C4-2B (cell line): Measurements from ENCODE around the gene PIGU.
"Not testable (repeated sequence)": the region's sequence is repeated elsewhere in the genome, so short reads cannot be mapped to it uniquely, and the experiment has no call there.

ENCODE experiments used
- CTCF ChIP-seq: fragments of 450-650 bp; conservative IDR thresholded peaks from 2 replicates; pipeline ENCODE4 v1.5.1; 2017; ENCODE audit warnings: mild to moderate bottlenecking
- ZFX ChIP-seq: fragments of 450-650 bp; IDR thresholded peaks from 2 replicates; pipeline ENCODE4 v1.6.1; 2017

GRCh38 chr20:34719242-34720017 lies 42.5 kb upstream of the PIGU start:
- not testable (repeated sequence) for TF ChIP-seq CTCF, ZFX
